LNCaP clone FGC (cell line): ENCODE measurements around the gene TRIP12.
"Not testable (repeated sequence)": the region's sequence is repeated elsewhere in the genome, so short reads cannot be mapped to it uniquely, and the experiment has no call there.

ENCODE experiments used
- DNase-seq: peaks from one replicate; pipeline ENCODE4 v3.0.0-alpha.2; 2011; ENCODE audit warnings: low read depth
- H3K4me3 ChIP-seq: 2 replicates; pipeline ENCODE4 v1.5.1; 2011; ENCODE audit warnings: mild to moderate bottlenecking, low read depth, low read length, control low read depth
- CTCF ChIP-seq: IDR thresholded peaks from 2 replicates; pipeline ENCODE4 v1.5.1; 2012; ENCODE audit warnings: mild to moderate bottlenecking; ENCODE audit not compliant: control insufficient read depth, insufficient read depth; ENCODE audit errors: extremely low read depth

TRIP12 gene

GRCh38 chr2:229903037-229903436 is 18.8 kb downstream of the TRIP12 start:
- no peak for TF ChIP-seq CTCF
- no peak for DNase-seq
- H3K4me3 ChIP-seq: no peak overlapping the region

- DNase-seq: no peak
- no peak for TF ChIP-seq CTCF
- H3K4me3 ChIP-seq: no peak overlapping the region
Measured at GRCh38 chr2:229901819-229902218, 20.0 kb downstream of the TRIP12 start.

- H3K4me3 ChIP-seq, DNase-seq: not testable (repeated sequence)
Measured at GRCh38 chr2:229900514-229900913, 21.3 kb downstream of the TRIP12 start.

- no peak overlapping the region for H3K4me3 ChIP-seq
- TF ChIP-seq CTCF: no peak
- DNase-seq: no peak
Measured at GRCh38 chr2:229900012-229900411, 21.8 kb downstream of the TRIP12 start.

- DNase-seq: no peak
- no peak overlapping the region for H3K4me3 ChIP-seq
- no peak for TF ChIP-seq CTCF
Measured at GRCh38 chr2:229899604-229900003, 22.2 kb downstream of the TRIP12 start.

- no peak overlapping the region for H3K4me3 ChIP-seq
- no peak for TF ChIP-seq CTCF
- no peak for DNase-seq
Measured at GRCh38 chr2:229896857-229897256, 25.0 kb downstream of the TRIP12 start.

GRCh38 chr2:229889023-229889422 is 32.8 kb downstream of the TRIP12 start:
- no peak overlapping the region for H3K4me3 ChIP-seq
- DNase-seq: no peak
- TF ChIP-seq CTCF: no peak

- DNase-seq: no peak
- no peak for TF ChIP-seq CTCF
- no peak overlapping the region for H3K4me3 ChIP-seq
Measured at GRCh38 chr2:229888031-229888430, 33.8 kb downstream of the TRIP12 start.
